GM12801 (cell line): ENCODE measurements around the gene TMX1.

ENCODE experiments used
- TF ChIP-seq, protein P1 (sequence below): IDR thresholded peaks from one replicate; pipeline ENCODE4 v1.5.1; 2011; ENCODE audit warnings: control low read depth; ENCODE audit not compliant: insufficient read length; ENCODE audit errors: extremely low read depth

TMX1 gene

DNA sequence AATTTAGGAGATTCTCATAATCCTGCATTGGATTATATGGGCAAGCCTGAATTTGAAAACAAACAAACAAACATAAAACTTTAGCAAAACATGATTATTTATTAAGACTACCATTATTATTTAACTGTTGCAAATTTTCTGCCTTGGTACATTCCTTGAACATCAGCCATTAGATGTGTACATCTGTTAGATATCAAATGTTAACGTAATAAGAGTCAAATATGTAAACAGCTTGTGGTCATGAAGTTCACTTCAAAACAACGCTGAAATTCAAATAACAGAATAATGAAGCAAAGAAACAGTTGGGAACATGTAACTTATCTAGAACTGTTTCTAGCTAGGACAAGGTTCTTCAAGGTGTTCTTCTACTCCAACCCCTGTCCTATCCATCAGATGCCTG is 14.3 kb upstream of the TMX1 start:
- TF ChIP-seq, protein P1, sequence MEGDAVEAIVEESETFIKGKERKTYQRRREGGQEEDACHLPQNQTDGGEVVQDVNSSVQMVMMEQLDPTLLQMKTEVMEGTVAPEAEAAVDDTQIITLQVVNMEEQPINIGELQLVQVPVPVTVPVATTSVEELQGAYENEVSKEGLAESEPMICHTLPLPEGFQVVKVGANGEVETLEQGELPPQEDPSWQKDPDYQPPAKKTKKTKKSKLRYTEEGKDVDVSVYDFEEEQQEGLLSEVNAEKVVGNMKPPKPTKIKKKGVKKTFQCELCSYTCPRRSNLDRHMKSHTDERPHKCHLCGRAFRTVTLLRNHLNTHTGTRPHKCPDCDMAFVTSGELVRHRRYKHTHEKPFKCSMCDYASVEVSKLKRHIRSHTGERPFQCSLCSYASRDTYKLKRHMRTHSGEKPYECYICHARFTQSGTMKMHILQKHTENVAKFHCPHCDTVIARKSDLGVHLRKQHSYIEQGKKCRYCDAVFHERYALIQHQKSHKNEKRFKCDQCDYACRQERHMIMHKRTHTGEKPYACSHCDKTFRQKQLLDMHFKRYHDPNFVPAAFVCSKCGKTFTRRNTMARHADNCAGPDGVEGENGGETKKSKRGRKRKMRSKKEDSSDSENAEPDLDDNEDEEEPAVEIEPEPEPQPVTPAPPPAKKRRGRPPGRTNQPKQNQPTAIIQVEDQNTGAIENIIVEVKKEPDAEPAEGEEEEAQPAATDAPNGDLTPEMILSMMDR: no peak

DNA sequence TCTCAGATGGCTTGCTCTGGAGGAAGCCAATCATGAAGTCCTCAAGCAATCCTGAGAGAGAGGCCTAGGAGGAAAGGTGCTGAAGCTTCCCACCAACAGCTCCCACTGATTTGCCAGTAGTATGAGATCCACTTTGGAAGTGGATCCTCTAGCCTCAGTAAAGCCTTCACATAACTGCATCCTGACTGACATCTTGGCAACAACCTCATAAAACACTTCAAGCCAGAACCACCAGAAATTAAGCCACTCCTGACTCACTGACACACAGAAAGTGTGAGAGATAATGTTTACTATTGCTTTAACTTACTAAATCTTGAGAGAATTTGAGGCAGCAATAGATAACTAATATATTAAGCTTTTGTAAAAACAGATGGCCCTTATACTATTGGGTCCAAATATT is 11.7 kb upstream of the TMX1 start:
- TF ChIP-seq, protein P1: no peak

DNA sequence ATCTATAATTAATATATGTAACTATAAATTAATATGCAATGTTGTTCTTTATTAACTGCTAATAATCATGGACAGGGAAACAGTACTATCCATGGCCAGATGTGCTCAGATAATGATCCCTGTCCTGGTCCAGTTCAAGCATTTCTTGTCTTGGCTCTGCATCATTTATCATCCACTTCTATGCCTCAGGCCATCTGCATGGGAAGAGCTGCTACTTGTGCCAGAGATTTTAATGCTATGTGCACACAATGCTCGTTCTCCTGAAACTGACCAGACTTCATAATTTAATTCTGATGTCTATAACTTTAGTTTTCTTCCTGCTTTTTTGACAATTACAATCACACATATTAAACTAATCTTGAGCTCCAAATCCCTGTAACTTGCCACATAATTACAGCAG is 11.2 kb upstream of the TMX1 start:
- TF ChIP-seq, protein P1: no peak

DNA sequence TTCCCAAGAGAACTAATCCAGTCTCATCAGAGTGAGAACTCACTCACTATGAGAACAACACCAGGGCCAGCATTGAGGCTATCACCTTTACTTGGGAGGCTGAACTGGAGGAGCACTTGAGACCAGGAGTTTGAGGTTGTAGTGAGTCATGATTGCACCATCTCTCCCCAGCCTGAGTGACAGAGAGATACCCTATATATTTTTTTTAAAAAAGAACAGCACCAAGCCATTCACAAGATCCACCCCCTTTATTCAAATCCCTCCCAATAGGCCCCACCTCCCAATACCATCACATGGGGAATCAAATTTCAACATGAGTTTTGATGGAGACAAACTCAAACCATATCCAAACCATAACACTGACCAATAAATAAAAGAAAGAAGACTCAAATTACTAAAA is 3.7 kb upstream of the TMX1 start:
- TF ChIP-seq, protein P1: no peak

DNA sequence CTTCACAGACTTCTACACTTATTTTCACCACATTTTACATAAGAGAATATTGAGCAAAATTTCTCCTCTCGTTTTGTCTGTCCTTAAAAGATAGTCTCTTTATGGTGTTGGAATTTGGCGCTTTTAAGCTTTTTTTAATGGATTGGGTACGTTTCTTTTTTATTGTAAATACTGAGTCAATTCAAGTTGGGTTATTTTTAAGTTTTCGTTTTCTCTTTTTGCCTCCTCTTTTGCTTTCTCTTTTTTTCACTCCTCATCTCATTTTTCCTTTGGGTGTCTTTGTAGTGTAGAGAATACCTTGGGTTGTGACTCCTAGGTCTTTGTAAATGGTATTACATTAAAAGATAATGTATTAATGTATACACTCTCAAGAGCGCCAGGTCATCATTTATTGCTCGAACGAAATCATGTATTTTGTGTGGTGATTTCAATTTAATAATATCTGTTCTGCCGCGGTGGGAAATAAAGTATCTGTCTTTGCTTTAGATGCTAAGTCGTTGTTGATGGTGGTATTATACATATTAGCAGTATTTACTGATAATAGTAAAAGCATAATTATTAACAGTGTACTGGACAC is 845 bp downstream of the TMX1 start:
- TF ChIP-seq, protein P1: no peak

DNA sequence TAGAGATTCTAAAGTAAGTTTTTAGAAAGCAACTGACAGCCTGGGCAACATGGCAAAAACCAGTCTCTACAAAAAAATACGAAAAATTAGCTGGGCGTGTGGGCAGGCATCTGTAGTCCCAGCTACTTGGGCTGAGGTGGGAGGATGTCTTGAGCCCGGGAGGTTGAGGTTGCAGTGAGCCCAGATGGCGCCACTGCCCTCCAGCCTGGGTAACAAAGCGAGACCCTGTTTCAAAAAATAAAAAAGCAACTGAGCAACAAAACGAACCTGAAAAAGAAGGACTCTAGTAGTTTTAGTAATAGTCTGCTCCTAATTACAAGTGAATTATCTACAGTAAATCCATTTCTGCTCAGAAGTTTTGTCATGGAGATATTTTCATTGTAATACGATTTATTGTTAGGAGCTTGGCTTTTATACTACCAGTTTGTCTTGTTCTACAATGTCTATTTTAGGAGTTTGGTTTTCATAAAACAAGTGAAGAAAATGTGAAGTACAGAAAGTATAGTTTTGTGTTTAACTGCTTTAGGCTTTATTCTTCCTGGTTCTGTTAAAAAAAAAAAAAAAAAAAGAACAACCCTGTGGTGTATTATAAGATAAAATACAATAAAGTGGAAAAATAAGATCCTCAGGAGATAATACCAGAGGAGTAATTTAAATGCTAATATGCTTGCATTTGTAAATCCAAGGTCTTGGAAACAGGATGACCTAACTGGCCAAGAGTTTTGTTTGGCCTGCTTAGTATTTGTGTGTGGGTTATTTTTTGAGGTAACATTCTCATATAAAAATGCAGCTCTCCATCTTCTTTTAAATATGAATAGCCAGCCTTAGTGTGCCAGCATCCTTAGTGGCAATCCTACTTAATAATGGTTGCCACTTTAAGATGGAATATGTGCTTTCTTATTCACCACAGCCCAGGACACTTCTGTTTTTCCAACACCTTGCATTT is 2.8 kb downstream of the TMX1 start:
- TF ChIP-seq, protein P1: no peak

DNA sequence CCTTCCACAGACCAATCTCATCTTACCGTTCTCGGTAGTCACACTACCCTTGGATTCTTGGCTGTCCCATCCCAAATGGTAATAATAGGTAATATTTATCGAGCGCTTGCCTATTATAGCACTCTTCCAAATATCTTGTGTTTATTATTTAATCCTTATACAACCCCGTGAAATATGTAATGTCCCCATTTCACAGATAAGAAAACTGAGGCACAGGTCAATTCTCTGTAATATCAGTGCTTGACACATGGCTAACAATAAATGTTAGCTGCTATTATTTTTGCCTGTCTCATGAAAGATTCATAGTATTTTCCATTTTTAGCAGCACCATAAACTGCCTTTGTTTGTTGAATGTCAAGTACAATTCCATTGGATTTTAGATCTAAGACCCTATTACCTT is 4.5 kb downstream of the TMX1 start:
- TF ChIP-seq, protein P1: no peak
